HFF-Myc (cell line): Measurements from ENCODE around the gene CD46.
"Not testable (repeated sequence)": the region's sequence is repeated elsewhere in the genome, so short reads cannot be mapped to it uniquely, and the experiment has no call there.

Experiments
- DNase-seq: peaks from one replicate; pipeline ENCODE4 v3.0.0-alpha.2; 2011; ENCODE audit warnings: low read depth; ENCODE audit errors: extremely low read depth
- H3K4me3 ChIP-seq: replicated peaks from 2 replicates; pipeline ENCODE4 v1.5.1; 2011; ENCODE audit warnings: low read depth, mild to moderate bottlenecking, control low read depth, low read length
- TF ChIP-seq, protein P1 (sequence below): IDR thresholded peaks from 2 replicates; pipeline ENCODE4 v1.5.1; 2012; ENCODE audit warnings: mild to moderate bottlenecking, low read depth, low read length, control low read depth; ENCODE audit errors: missing control alignments

Gene CD46

DNA sequence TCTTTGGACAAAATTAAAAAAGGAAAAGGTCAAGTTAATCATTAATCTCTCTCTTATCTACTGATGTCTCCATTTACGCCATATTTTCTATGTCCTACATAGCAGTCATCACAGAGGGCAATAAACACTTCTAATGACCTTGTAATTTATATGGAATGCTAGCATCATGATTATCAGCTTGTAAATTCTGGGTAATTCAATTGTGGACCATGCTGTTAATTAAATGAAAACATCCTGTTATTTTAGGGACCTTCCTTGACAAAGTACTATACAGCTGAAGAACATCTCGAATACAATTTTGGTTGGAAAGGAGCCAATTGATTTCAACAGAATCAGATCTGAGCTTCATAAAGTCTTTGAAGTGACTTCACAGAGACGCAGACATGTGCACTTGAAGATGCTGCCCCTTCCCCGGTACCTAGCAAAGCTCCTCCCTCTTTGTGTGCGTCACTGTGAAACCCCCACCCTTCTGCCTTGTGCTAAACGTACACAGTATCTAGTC, 13.6 kb upstream of the CD46 start:
- H3K4me3 ChIP-seq, DNase-seq: not testable (repeated sequence)

DNA sequence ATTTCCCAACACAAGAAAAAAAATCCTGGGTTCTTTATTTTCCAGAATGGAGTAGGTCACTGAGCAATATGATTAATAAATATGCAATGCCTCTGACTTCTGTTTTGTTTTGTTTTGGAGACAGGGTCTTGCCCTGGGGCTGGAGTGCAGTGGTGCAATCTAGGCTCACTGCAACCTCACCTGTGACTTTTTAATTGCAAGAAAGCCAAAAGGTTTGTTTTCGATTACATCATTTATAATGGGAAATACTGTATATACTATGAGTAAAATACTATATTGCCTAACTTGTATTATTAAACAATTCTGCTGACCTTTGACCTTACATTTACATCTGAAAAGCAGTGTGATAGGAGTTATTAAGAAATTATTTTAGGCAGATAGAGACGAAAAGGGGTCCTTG, 11.6 kb upstream of the CD46 start:
- no peak for DNase-seq
- TF ChIP-seq, protein P1, sequence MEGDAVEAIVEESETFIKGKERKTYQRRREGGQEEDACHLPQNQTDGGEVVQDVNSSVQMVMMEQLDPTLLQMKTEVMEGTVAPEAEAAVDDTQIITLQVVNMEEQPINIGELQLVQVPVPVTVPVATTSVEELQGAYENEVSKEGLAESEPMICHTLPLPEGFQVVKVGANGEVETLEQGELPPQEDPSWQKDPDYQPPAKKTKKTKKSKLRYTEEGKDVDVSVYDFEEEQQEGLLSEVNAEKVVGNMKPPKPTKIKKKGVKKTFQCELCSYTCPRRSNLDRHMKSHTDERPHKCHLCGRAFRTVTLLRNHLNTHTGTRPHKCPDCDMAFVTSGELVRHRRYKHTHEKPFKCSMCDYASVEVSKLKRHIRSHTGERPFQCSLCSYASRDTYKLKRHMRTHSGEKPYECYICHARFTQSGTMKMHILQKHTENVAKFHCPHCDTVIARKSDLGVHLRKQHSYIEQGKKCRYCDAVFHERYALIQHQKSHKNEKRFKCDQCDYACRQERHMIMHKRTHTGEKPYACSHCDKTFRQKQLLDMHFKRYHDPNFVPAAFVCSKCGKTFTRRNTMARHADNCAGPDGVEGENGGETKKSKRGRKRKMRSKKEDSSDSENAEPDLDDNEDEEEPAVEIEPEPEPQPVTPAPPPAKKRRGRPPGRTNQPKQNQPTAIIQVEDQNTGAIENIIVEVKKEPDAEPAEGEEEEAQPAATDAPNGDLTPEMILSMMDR, result no peak
- no peak overlapping the region for H3K4me3 ChIP-seq

DNA sequence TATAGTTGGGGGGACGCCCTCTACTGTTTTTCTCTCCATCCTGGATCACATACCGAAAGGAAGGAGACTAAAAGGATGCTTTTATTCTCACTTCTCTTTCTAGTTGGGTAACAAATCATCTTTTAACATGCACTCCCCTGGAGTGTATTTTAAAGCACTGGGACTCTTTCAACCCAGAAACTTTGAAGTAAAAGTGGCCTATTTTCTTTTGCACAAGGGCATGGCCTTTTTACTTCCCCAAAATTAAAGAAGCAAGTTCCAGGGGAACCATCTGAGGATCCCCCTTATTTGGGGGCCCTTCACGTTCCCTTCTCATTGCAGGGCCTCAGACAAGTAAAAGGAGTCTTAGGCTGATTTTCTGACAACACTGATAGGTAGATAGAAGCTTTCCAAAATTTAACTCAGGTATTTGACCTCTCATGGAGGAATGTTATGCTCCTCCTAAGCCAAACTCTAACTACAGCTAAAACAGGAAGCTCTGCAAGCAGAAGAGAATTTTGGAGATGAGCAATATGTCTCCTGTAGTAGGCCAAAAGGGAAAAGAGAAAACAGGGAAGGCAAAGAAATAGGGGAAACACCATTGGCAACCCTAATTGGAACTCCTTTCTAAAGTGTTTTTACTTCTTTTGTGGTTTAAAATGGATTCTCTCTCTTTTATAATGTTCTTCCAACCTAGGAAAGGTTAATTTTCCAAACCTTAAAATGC, 8.9 kb upstream of the CD46 start:
- H3K4me3 ChIP-seq, result no peak overlapping the region
- TF ChIP-seq, protein P1, result no peak
- DNase-seq, result no peak

DNA sequence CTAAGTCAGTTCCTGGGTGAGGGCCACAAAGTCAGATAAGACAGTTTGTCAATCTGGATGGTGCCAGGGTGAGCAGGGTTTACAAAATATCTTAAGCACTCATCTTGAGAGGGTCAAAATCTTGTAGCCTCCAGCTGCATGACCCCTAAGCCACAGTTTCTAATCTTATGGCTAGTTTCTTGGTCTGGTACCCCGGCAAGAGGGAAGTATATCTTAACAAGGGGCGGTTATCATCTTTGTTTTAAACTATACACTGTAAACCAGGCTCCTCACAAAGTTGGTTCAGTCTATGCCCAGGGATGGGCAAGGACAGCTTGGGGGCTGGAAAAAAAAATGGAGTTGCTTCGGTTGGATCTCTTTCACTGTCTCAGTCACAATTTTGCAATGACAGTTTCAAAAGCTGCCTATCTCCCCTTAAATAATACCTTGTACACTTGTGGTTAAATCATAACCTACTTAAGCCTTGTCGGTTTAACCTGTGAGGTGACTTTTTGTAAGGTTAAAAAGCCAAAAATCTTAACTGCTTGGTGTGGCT, 7.8 kb upstream of the CD46 start:
- TF ChIP-seq, protein P1, result no peak

DNA sequence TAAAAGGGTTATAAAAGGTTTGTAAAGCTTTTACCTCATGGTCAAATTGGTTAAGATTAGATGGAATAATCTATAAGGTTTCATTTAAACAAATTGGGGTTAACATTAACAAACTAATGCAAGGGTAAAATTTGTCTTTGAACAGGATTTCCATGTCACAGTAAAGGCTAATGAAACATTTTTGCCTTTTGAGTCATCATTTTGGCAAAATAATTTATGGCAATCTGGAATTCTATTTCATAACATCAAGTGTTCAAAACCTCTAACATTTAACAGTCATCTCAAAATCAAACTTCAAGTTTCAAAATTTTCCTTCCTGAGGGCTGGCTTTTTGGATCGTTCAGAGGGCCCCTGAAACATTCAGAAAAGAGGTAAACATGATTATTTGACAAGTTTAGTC, 6.6 kb upstream of the CD46 start:
- TF ChIP-seq, protein P1, result no peak

More for the DNA sequence above, 7.8 kb upstream of the CD46 start:
- DNase-seq, result no peak
- H3K4me3 ChIP-seq, result no peak overlapping the region

DNA sequence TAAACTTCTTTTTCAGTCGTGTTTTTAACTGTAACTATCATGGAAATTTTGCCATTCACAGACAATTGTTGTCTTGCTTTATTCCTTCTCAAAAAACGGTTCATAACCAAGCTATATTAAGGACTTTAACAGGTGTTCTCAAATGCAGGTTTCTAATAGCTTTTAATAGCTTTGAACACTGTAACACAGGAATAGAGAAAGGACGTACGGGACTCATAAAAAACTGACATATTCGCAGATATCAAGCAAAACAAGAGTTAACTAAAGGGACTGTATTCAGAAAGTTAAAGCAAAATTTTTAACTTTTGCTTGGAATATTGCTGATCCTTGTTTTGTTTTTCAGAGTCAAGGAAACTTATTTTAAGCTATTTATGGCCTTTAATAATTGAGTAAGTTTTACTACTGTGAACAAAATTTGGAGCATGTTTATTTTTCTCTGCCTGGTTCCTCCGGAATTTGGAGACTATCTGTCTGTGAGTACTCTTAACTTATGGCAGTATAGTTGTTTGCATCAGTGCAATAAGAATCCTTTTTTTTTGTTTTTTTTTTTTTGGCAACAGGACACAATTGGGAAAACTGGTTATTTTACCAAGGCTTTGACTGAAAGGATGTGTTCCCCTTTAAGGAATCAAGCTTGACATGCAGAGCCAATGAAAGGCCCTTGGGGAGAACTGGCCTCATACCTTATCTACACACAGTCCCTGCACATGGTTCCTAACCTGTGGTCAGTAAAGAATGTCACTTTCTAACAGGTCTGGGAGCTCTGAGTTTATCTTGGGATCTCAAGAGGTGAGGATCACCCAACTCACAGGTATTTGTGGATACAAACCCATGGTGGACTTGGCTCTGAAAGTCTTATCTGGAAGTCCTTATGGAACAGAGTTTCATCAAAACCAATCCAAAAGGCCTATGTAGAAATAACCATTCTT, 5.8 kb upstream of the CD46 start:
- DNase-seq, result no peak
- no peak overlapping the region for H3K4me3 ChIP-seq
- TF ChIP-seq, protein P1, result no peak

More for the DNA sequence above, 6.6 kb upstream of the CD46 start:
- no peak for DNase-seq
- H3K4me3 ChIP-seq, result no peak overlapping the region
